OCI-LY7 (cell line): ENCODE data around the gene TAS2R30. TPM values are rescaled to one million over a fixed set of nuclear protein-coding genes. Genes with fewer than 3 reads are reported as not detected.

Source experiments
- Bru-seq: library from RNA; stranded (reverse); fragments of 400-500 nt; gene quantifications from one replicate; lab custom pipeline; 2021; lab: Mats Ljungman, UMichigan
- BruChase-seq, 2 experiments: library from RNA; stranded (reverse); fragments of 400-500 nt; gene quantifications; one replicate each; lab custom pipeline; 2021; lab: Mats Ljungman, UMichigan
- BruUV-seq: library from RNA; stranded (reverse); fragments of 400-500 nt; replicated peaks from 2 replicates; lab custom pipeline; 2021; lab: Mats Ljungman, UMichigan
- CTCF ChIA-PET: fragments of 300-600 bp; sonication (Branson Sonifier 250); formaldehyde crosslinking; loops from one replicate; lab custom pipeline; 2022; ENCODE audit warnings: antibody characterized with exemption; ENCODE audit not compliant: unreplicated experiment; lab: Charles Lee
- POLR2A ChIA-PET: fragments of 300-600 bp; sonication (Branson Sonifier 250); formaldehyde crosslinking; loops from one replicate; lab custom pipeline; 2022; ENCODE audit warnings: antibody characterized with exemption; lab: Charles Lee
- DNase-seq: peaks from one replicate; pipeline ENCODE4 v3.0.0-alpha.2; 2015; ENCODE audit warnings: low spot score
- H2AFZ ChIP-seq: fragments of 200-600 bp; sonication (generic), shearing (Covaris generic); 2 replicates; pipeline ENCODE4 v1.6.1; 2014; ENCODE audit warnings: mild to moderate bottlenecking, antibody characterized with exemption, low read length, moderate library complexity
- H3K27ac ChIP-seq: fragments of 200-600 bp; sonication (generic); 2 replicates; pipeline ENCODE4 v1.5.1; 2014; ENCODE audit warnings: mixed run types, low read depth, mild to moderate bottlenecking, moderate library complexity, low read length, inconsistent platforms; ENCODE audit not compliant: poor library complexity, severe bottlenecking
- H3K36me3 ChIP-seq: fragments of 200-600 bp; sonication (generic); 2 replicates; pipeline ENCODE4 v1.6.1; 2014; ENCODE audit warnings: mild to moderate bottlenecking, antibody characterized with exemption, low read length, moderate library complexity, mixed read lengths; ENCODE audit not compliant: insufficient read depth
- H3K4me1 ChIP-seq: fragments of 200-600 bp; sonication (generic); 2 replicates; pipeline ENCODE4 v1.5.1; 2014; ENCODE audit warnings: mild to moderate bottlenecking, low read length; ENCODE audit not compliant: insufficient read depth, poor library complexity, severe bottlenecking
- H3K4me2 ChIP-seq: fragments of 200-600 bp; sonication (generic); 2 replicates; pipeline ENCODE4 v1.6.1; 2014; ENCODE audit warnings: mild to moderate bottlenecking, low read length
- H3K4me3 ChIP-seq: fragments of 200-600 bp; sonication (generic); 2 replicates; pipeline ENCODE4 v1.5.1; 2014; ENCODE audit warnings: mild to moderate bottlenecking, low read depth, low read length; ENCODE audit not compliant: poor library complexity, severe bottlenecking
- H3K79me2 ChIP-seq: fragments of 200-600 bp; sonication (generic); 2 replicates; pipeline ENCODE4 v1.6.1; 2016; ENCODE audit warnings: low read depth, mild to moderate bottlenecking, low read length, moderate library complexity, mixed read lengths; ENCODE audit not compliant: insufficient read depth
- H3K9me2 ChIP-seq: fragments of 200-600 bp; sonication (generic); 2 replicates; pipeline ENCODE4 v1.6.1; 2016; ENCODE audit warnings: mild to moderate bottlenecking, low read length, mixed read lengths; ENCODE audit not compliant: insufficient read depth
- H3K9me3 ChIP-seq: fragments of 200-600 bp; sonication (generic); 2 replicates; pipeline ENCODE4 v1.6.1; 2014; ENCODE audit warnings: mild to moderate bottlenecking, mixed run types, low read length, mixed read lengths
- H4K20me1 ChIP-seq: fragments of 200-600 bp; sonication (generic); 2 replicates; pipeline ENCODE4 v1.6.1; 2014; ENCODE audit warnings: mild to moderate bottlenecking, antibody characterized with exemption, low read length, moderate library complexity, mixed read lengths; ENCODE audit not compliant: insufficient read depth
- CTCF ChIP-seq: fragments of 200-600 bp; sonication (generic); conservative IDR thresholded peaks from 2 replicates; pipeline ENCODE4 v1.5.1; 2014; ENCODE audit warnings: mild to moderate bottlenecking, antibody characterized with exemption, low read length, moderate library complexity, mixed read lengths
- EZH2phosphoT487 ChIP-seq: fragments of 200-600 bp; sonication (generic); IDR thresholded peaks from 2 replicates; pipeline ENCODE4 v1.6.1; 2018; ENCODE audit warnings: low read depth, borderline replicate concordance, mild to moderate bottlenecking, mixed run types, antibody characterized with exemption, low read length, moderate library complexity, mixed read lengths
- intact Hi-C: fragments of 100-400 bp; cut with micrococcal nuclease; formaldehyde crosslinking; loops from one replicate; pipeline ENCODE4 v1.10.0; 2022; ENCODE audit not compliant: unreplicated experiment
- long read RNA-seq: library from polyadenylated mRNA; stranded (forward); transcript quantifications from one replicate; pipeline ENCODE4 v2.0.0, GENCODE V29; 2022
- total RNA-seq, 2 experiments: library from RNA; depleted of rRNA in 1 of 2; stranded (reverse); fragments of >200 nt in 1 of 2; shearing (Covaris generic) in 1 of 2; gene quantifications; 2 replicates each; pipeline ENCODE4 v1.2.3, GENCODE V29; 2014 to 2022

The TAS2R30 gene
- total RNA-seq (2014; rRNA removed; shearing (Covaris generic)): 4.1 and 5.4 TPM in 2 replicates
- total RNA-seq (2022): 6.0 and 6.5 TPM in 2 replicates
- Bru-seq, nascent RNA: percentile 86 among the genes with signal in this experiment
- BruChase-seq, experiment 1, labeled RNA remaining after a 6-hour chase: percentile 81 among the genes with signal in this experiment
- percentile 91 among the genes with signal in this experiment for BruChase-seq, experiment 2, labeled RNA remaining after a 2-hour chase
- long read RNA-seq: 0 reads

GRCh38 chr12:11134305-11134704 lies at the start of gene TAS2R30:
TSS of gene TAS2R30 (minus strand) at chr12:11134644. CDS start at chr12:11134244, 400 bp downstream.
- no peaks in the 10 kb centered on the region for H3K9me3 ChIP-seq
- H4K20me1 ChIP-seq: no peaks in the 10 kb centered on the region
- peaks cover 10% of the 10 kb centered on the region; the same call in 1 of the 2 replicates for H3K79me2 ChIP-seq
- TF ChIP-seq CTCF (no peak), EZH2phosphoT487 (no peak)
- no peak for DNase-seq
- no peak within 1 kb of the TSS for H3K27ac ChIP-seq
- H3K4me3 ChIP-seq: no peak within 1 kb of the TSS
- intact Hi-C loops: no loop called here
- no TSS peak for BruUV-seq
- no peak within 1 kb of the TSS for H2AFZ ChIP-seq
- CTCF ChIA-PET: no interaction called here
- no peaks in the 10 kb centered on the region for H3K36me3 ChIP-seq
- POLR2A ChIA-PET: interaction anchor here (0.7 kb wide), 1 partner anchor 10 kb away, joined by 3 read pairs; no protein-coding TSS in a partner anchor
- no peaks in the 10 kb centered on the region for H3K4me1 ChIP-seq
- H3K9me2 ChIP-seq: no peaks in the 10 kb centered on the region
- no peak within 1 kb of the TSS for H3K4me2 ChIP-seq

GRCh38 chr12:11183011-11183410 lies 48.6 kb upstream of the TAS2R30 start:
- Histone ChIP-seq H3K4me3 (no peak overlapping the region), H3K27ac (no peak overlapping the region), H4K20me1 (no peaks in the 10 kb centered on the region), H3K9me3 (no peaks in the 10 kb centered on the region), H3K4me2 (no peak overlapping the region), H3K4me1 (no peaks in the 10 kb centered on the region), H3K79me2 (no peaks in the 10 kb centered on the region), H2AFZ (no peak overlapping the region), H3K9me2 (no peaks in the 10 kb centered on the region), H3K36me3 (no peaks in the 10 kb centered on the region)
- BruUV-seq: no TSS peak
- ChIA-PET POLR2A (no interaction called here), CTCF (no interaction called here)
- intact Hi-C loops: no loop called here
- no peak for DNase-seq
- TF ChIP-seq EZH2phosphoT487: no peak
- no peak for TF ChIP-seq CTCF

GRCh38 chr12:11182529-11182928 lies 48.1 kb upstream of the TAS2R30 start:
- H3K9me3 ChIP-seq: no peaks in the 10 kb centered on the region
- H3K4me3 ChIP-seq: no peak overlapping the region
- DNase-seq: no peak
- no peak overlapping the region for H2AFZ ChIP-seq
- intact Hi-C loops: no loop called here
- H3K79me2 ChIP-seq: no peaks in the 10 kb centered on the region
- H3K9me2 ChIP-seq: no peaks in the 10 kb centered on the region
- no peaks in the 10 kb centered on the region for H3K36me3 ChIP-seq
- ChIA-PET CTCF (no interaction called here), POLR2A (no interaction called here)
- TF ChIP-seq CTCF (no peak), EZH2phosphoT487 (no peak)
- H3K4me2 ChIP-seq: no peak overlapping the region
- no peaks in the 10 kb centered on the region for H3K4me1 ChIP-seq
- no peak overlapping the region for H3K27ac ChIP-seq
- no TSS peak for BruUV-seq
- H4K20me1 ChIP-seq: no peaks in the 10 kb centered on the region
